ENCODE measurements around the gene GMPR2.
"Not testable (repeated sequence)": the region's sequence is repeated elsewhere in the genome, so short reads cannot be mapped to it uniquely, and the experiment has no call there.

Gene GMPR2

DNA sequence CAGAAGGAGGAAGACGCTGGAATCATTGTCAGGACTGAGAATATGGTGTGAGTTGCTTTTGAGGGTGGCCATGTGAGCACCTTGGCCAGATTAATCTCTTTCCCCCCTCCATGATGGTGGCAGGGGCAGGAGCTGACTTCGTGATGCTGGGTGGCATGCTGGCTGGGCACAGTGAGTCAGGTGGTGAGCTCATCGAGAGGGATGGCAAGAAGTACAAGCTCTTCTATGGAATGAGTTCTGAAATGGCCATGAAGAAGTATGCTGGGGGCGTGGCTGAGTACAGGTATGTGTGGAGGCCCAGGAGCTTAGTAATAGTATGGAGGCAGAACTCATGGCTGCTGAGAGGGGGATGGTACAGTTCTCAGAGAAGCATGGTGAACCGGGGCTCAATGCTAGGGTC is 5.4 kb downstream of the GMPR2 start:
- no peak for DNase-seq (ENCODE audit: low read depth)
- H3K4me3 ChIP-seq (ENCODE audit: low read depth, low read length), result no peak overlapping the region
- TF ChIP-seq, protein P1, sequence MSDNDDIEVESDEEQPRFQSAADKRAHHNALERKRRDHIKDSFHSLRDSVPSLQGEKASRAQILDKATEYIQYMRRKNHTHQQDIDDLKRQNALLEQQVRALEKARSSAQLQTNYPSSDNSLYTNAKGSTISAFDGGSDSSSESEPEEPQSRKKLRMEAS (IDR thresholded peaks at IDR 0.05; ENCODE audit: low read depth, low read length), result no peak
- TF ChIP-seq POLR2A (IDR thresholded peaks at IDR 0.05; ENCODE audit: extremely low read depth, insufficient read length) (no peak), MYC (IDR thresholded peaks at IDR 0.05; ENCODE audit: low read depth, low read length) (no peak)
- TF ChIP-seq, protein P2, sequence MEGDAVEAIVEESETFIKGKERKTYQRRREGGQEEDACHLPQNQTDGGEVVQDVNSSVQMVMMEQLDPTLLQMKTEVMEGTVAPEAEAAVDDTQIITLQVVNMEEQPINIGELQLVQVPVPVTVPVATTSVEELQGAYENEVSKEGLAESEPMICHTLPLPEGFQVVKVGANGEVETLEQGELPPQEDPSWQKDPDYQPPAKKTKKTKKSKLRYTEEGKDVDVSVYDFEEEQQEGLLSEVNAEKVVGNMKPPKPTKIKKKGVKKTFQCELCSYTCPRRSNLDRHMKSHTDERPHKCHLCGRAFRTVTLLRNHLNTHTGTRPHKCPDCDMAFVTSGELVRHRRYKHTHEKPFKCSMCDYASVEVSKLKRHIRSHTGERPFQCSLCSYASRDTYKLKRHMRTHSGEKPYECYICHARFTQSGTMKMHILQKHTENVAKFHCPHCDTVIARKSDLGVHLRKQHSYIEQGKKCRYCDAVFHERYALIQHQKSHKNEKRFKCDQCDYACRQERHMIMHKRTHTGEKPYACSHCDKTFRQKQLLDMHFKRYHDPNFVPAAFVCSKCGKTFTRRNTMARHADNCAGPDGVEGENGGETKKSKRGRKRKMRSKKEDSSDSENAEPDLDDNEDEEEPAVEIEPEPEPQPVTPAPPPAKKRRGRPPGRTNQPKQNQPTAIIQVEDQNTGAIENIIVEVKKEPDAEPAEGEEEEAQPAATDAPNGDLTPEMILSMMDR (IDR thresholded peaks at IDR 0.05; ENCODE audit: low read depth, low read length), result no peak

DNA sequence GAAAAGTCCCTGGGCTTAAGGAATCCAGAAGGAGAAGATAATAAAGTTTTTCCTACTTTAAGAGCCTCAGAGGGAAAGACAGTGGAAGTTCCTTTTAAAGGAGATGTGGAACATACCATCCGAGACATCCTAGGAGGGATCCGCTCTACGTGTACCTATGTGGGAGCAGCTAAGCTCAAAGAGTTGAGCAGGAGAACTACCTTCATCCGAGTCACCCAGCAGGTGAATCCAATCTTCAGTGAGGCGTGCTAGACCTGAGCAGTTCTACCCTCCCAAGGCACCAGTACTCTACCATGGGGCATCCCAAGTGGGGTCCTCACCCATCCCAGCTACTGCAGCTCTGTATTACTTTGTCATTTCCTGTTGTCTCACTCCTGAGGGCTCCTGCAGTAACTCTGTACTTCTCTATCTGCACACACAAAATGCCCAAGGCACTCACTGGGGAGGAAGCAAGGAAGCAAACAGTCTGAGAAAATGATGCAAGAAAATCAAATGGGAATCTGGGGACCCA is 5.9 kb downstream of the GMPR2 start:
- no peak overlapping the region for H3K4me3 ChIP-seq (ENCODE audit: low read depth, low read length)

DNA sequence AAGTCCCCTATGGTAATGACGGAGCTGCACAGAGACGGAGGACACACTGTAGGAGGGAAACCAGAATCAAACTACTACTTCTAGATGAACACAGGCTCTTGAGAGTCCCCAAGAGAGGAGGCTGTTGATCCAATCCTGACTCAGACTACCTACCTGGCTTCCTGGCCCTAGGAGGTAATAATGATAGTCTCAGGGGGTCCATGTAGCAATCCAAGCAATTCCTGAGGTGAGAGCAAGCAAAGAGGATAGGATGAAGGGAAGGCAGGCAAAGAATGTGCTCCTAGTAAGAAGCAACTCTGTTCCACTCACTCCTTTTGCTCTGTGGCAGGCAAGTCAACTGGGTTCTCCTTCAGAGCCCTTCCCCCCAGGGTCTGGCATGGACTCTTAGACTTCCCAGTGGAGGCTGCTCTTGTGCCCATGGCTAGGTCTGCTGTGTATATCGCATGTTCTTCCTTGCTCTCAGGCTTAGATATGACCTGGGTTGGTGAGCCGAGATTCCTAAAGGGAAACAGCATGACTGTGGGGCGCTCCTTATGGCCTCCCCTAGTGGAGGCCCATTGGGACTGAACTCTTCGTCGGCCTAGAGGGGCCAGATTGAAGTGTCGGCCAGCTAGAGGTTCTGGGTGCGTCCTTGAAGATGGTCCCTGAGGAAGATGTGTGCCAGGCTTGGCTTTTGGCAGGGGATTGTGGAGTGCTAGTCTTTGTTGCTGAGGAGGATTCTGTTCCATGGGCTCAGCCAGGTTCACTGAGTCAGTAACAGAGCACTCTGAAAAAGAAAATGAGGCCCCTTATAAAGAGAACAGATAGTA is 7.6 kb downstream of the GMPR2 start:
- TF ChIP-seq, protein P1 (IDR thresholded peaks at IDR 0.05; ENCODE audit: low read depth, low read length), result no peak
- no peak for TF ChIP-seq POLR2A (IDR thresholded peaks at IDR 0.05; ENCODE audit: extremely low read depth, insufficient read length)
- no peak for TF ChIP-seq MYC (IDR thresholded peaks at IDR 0.05; ENCODE audit: low read depth, low read length)
- TF ChIP-seq, protein P2 (IDR thresholded peaks at IDR 0.05; ENCODE audit: low read depth, low read length), result no peak
- no peak for DNase-seq (ENCODE audit: low read depth)
- H3K4me3 ChIP-seq (ENCODE audit: low read depth, low read length), result no peak overlapping the region

More for the DNA sequence above, 5.9 kb downstream of the GMPR2 start:
- TF ChIP-seq, protein P2 (IDR thresholded peaks at IDR 0.05; ENCODE audit: low read depth, low read length), result no peak
- TF ChIP-seq, protein P1 (IDR thresholded peaks at IDR 0.05; ENCODE audit: low read depth, low read length), result no peak
- TF ChIP-seq MYC (IDR thresholded peaks at IDR 0.05; ENCODE audit: low read depth, low read length), result no peak
- TF ChIP-seq POLR2A (IDR thresholded peaks at IDR 0.05; ENCODE audit: extremely low read depth, insufficient read length), result no peak
- no peak for DNase-seq (ENCODE audit: low read depth)

DNA sequence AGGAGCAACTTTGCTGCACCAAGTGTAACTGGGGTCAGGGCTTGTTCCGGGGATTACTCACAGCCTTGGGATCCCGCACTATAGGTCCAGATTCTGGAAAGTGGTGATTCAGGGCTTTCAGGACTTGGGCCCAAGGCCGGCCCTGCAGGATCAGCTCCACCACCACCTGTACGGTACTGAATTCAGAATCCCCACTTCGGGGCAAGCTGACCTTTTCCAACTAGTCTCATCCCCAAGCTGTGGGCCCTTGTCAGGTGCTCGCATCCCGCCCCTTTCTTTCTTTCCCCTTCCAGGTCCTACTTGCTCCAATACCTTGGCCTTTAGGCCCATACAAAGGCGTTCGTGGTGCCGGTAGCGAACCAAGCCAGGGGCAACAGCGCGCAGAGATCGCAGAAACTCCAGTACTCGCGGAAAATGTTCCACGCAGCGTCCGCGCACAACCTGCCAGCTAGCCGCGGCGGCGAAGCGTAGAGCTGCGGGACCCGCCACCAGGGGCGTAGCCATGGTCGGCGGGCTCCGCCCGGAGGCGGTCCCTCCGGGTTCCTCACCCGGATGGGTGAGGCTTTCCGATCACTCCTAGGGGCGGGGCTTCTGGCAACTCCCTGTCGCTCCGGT is 9.2 kb downstream of the GMPR2 start:
- TF ChIP-seq MYC (IDR thresholded peaks at IDR 0.05; ENCODE audit: low read depth, low read length), result peak; percentile 45; the same call in 1 of the 2 replicates
- TF ChIP-seq, protein P1 (IDR thresholded peaks at IDR 0.05; ENCODE audit: low read depth, low read length), result no peak
- H3K4me3 ChIP-seq (ENCODE audit: low read depth, low read length), result peak overlapping the region; percentile 63
- peak; percentile 93 for DNase-seq (ENCODE audit: low read depth)

DNA sequence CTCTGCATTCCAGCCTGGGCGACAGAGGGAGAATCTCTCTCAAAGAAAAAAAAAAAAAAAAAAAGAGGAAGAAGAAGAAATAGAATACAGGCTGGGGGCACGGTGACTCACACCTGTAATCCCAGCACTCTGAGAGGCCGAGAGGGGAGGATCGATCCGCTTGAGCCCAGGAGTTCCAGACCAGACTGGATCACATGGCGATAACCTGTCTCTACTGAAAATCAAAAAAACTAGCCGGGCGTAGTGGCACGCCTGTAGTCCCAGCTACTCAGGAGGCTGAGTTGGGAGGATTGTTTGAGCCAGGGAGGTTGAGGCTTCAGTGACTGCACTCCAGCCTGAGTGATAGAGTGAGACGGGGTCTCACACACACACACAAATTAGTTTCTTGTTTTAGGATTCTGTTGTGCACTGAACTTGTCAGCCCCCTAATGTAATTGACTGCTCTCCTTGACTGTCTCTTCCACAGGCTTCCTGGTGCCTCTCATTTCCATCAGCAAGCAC is 10.7 kb downstream of the GMPR2 start:
- TF ChIP-seq POLR2A (IDR thresholded peaks at IDR 0.05; ENCODE audit: extremely low read depth, insufficient read length) (no peak), MYC (IDR thresholded peaks at IDR 0.05; ENCODE audit: low read depth, low read length) (no peak)
- TF ChIP-seq, protein P1 (IDR thresholded peaks at IDR 0.05; ENCODE audit: low read depth, low read length), result no peak
- TF ChIP-seq, protein P2 (IDR thresholded peaks at IDR 0.05; ENCODE audit: low read depth, low read length), result no peak
- peak; percentile 74 for DNase-seq (ENCODE audit: low read depth)
- H3K4me3 ChIP-seq (ENCODE audit: low read depth, low read length), result peak overlapping the region; percentile 63

DNA sequence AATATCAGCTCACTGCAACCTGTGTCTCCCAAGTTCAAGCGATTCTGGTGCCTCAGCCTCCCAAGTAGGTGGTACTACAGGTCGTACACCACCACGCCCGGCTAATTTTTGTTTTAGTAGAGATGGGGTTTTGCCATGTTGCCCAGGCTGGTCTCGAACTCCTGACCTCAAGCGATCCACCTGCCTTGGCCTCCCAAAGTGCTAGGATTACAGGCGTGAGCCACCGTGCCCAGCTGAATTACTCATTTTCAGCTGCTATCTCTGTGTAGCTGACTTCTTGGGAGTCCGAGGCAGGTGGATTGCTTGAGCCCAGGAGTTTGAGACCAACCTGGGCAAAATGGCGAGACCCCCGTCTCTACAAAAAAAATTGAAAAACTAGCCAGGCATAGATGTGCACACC is 12.6 kb downstream of the GMPR2 start:
- DNase-seq (ENCODE audit: low read depth); H3K4me3 ChIP-seq (ENCODE audit: low read depth, low read length): not testable (repeated sequence)
